Panc1 (cell line): Measurements from ENCODE around the gene ETV2. TPM values are rescaled to one million over a fixed set of nuclear protein-coding genes. Genes with fewer than 3 reads are reported as not detected.

Source experiments
- ATAC-seq: fragments of 200-7000 bp; cut with Tn5 transposase; 2 replicates; pipeline ENCODE4 v1.9.1; 2020; ENCODE audit warnings: mild to moderate bottlenecking, moderate library complexity
- BruUV-seq: library from RNA; stranded (reverse); fragments of 400-500 nt; replicated peaks from 2 replicates; lab custom pipeline; 2021; lab: Mats Ljungman, UMichigan
- CTCF ChIA-PET: fragments of 300-600 bp; sonication (Branson Sonifier 250); formaldehyde crosslinking; loops from one replicate; lab custom pipeline; 2022; ENCODE audit warnings: antibody characterized with exemption; lab: Charles Lee
- POLR2A ChIA-PET: fragments of 300-600 bp; sonication (Branson Sonifier 250); formaldehyde crosslinking; loops from one replicate; lab custom pipeline; 2022; ENCODE audit warnings: antibody characterized with exemption; lab: Charles Lee
- DNase-seq: peaks from one replicate; pipeline ENCODE4 v3.0.0-alpha.2; 2010; ENCODE audit warnings: low read depth, low spot score
- H3K27ac ChIP-seq: 2 replicates; pipeline ENCODE4 v1.5.1; 2011; ENCODE audit warnings: mild to moderate bottlenecking, low read length, inconsistent platforms
- H3K27me3 ChIP-seq: fragments of 200-500 bp; sonication (Bioruptor generic); 2 replicates; pipeline ENCODE4 v1.6.0; 2014; ENCODE audit warnings: low read length, inconsistent platforms; ENCODE audit not compliant: control insufficient read depth, insufficient read depth
- H3K36me3 ChIP-seq: fragments of 200-500 bp; sonication (Bioruptor generic); 2 replicates; pipeline ENCODE4 v1.5.1; 2014; ENCODE audit warnings: inconsistent platforms, mild to moderate bottlenecking, low read length, moderate library complexity; ENCODE audit not compliant: control insufficient read depth, insufficient read depth
- H3K4me1 ChIP-seq: 2 replicates; pipeline ENCODE4 v1.5.1; 2011; ENCODE audit warnings: inconsistent platforms, mild to moderate bottlenecking, low read length, moderate library complexity; ENCODE audit not compliant: control insufficient read depth, insufficient read depth
- H3K4me3 ChIP-seq, 2 experiments: 2 replicates each; pipeline ENCODE4 v1.5.1; 2011 to 2012; ENCODE audit warnings: low read depth in 2 of 2, low read length in 2 of 2, mild to moderate bottlenecking in 2 of 2, inconsistent platforms in 1 of 2, moderate library complexity in 1 of 2
- H3K9me3 ChIP-seq: fragments of 200-500 bp; sonication (Bioruptor generic); 2 replicates; pipeline ENCODE4 v1.5.1; 2014; ENCODE audit warnings: low read depth, mild to moderate bottlenecking, inconsistent platforms, low read length, moderate library complexity; ENCODE audit not compliant: control insufficient read depth, insufficient read depth
- POLR2AphosphoS5 ChIP-seq: IDR thresholded peaks from 2 replicates; pipeline ENCODE4 v1.6.1; 2012; ENCODE audit warnings: mild to moderate bottlenecking, low read depth, low read length, moderate library complexity
- REST ChIP-seq, 2 experiments: IDR thresholded peaks; 2 replicates each; pipeline ENCODE4 v1.6.1; 2011 to 2012; ENCODE audit warnings: low read depth in 2 of 2, control low read depth in 1 of 2, low read length in 1 of 2, mild to moderate bottlenecking in 1 of 2, moderate library complexity in 1 of 2; ENCODE audit not compliant: insufficient read depth in 1 of 2
- SIN3A ChIP-seq: IDR thresholded peaks from 2 replicates; pipeline ENCODE4 v1.6.1; 2012; ENCODE audit warnings: low read depth, mild to moderate bottlenecking, low read length, moderate library complexity, borderline replicate concordance; ENCODE audit not compliant: insufficient read depth
- TCF7L2 ChIP-seq: IDR thresholded peaks from 2 replicates; pipeline ENCODE4 v1.6.1; 2011; ENCODE audit warnings: mild to moderate bottlenecking, low read depth, low read length, inconsistent platforms
- in situ Hi-C: cut with HindIII; loops from 2 replicates; pipeline ENCODE4 v1.10.0; 2016; ENCODE audit warnings: low sequenced_read_pairs, low pct_unique_long_range_greater_than_20kb
- intact Hi-C: fragments of 100-400 bp; cut with micrococcal nuclease; formaldehyde crosslinking; loops from one replicate; pipeline ENCODE4 v1.10.0; 2022; ENCODE audit not compliant: unreplicated experiment
- total RNA-seq: library from RNA; stranded (reverse); gene quantifications from one replicate; pipeline ENCODE4 v1.2.1, GENCODE V29; 2021; ENCODE audit not compliant: unreplicated experiment
- TF ChIP-seq, protein P1 (sequence below): fragments of 450-650 bp; IDR thresholded peaks from 2 replicates; pipeline ENCODE4 v1.5.1; 2017; ENCODE audit warnings: mild to moderate bottlenecking

ETV2 gene
- total RNA-seq, 1 experiment from 2014 or later = 2.8 TPM

DNA sequence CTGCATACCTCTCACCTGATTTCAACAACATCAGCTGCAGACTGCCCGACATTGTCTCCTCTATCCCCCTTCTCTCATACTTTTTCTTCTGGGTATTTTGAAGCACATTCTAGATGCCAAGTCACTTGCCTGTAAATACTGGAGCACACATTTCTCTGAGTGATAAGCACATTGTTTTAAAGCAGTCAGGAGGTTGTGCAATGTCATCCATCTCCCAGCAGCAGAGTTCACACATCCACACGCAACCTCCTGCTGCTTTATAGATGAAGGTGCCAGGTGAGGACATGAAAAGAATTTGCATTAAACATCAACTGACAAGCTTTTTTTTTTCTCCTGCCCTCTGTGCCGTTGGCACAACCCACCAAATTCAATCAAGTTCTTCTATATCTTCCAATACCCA, 30.3 kb downstream of the ETV2 start:
- in situ Hi-C loops (no loop called here), intact Hi-C loops (no loop called here)
- POLR2A ChIA-PET = interaction anchor here (0.6 kb wide), 1 partner anchor 255 kb away, joined by 10 read pairs; no protein-coding TSS in a partner anchor
- ATAC-seq (no peak), DNase-seq (no peak)
- H3K4me3 ChIP-seq = no peak overlapping the region
- TF ChIP-seq REST (IDR thresholded peaks at IDR 0.05; ENCODE audit: insufficient read depth in 1 of 2, low read depth in 2 of 2, low read length in 1 of 2) (no peak), SIN3A (no peak), POLR2AphosphoS5 (no peak), TCF7L2 (no peak)
- TF ChIP-seq, protein P1, sequence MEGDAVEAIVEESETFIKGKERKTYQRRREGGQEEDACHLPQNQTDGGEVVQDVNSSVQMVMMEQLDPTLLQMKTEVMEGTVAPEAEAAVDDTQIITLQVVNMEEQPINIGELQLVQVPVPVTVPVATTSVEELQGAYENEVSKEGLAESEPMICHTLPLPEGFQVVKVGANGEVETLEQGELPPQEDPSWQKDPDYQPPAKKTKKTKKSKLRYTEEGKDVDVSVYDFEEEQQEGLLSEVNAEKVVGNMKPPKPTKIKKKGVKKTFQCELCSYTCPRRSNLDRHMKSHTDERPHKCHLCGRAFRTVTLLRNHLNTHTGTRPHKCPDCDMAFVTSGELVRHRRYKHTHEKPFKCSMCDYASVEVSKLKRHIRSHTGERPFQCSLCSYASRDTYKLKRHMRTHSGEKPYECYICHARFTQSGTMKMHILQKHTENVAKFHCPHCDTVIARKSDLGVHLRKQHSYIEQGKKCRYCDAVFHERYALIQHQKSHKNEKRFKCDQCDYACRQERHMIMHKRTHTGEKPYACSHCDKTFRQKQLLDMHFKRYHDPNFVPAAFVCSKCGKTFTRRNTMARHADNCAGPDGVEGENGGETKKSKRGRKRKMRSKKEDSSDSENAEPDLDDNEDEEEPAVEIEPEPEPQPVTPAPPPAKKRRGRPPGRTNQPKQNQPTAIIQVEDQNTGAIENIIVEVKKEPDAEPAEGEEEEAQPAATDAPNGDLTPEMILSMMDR = no peak
- H3K27me3 ChIP-seq = peaks cover 3% of the 10 kb centered on the region; the same call in 1 of the 2 replicates
- CTCF ChIA-PET = no interaction called here
- H3K4me1 ChIP-seq = no peaks in the 10 kb centered on the region
- no peak overlapping the region for H3K27ac ChIP-seq
- BruUV-seq = no TSS peak
- H3K36me3 ChIP-seq = no peaks in the 10 kb centered on the region
- no peaks in the 10 kb centered on the region for H3K9me3 ChIP-seq

GRCh38 chr19:35673121-35673804, 31.7 kb downstream of the ETV2 start:
- H3K36me3 ChIP-seq = no peaks in the 10 kb centered on the region
- TF ChIP-seq, protein P1 = no peak
- TF ChIP-seq REST (IDR thresholded peaks at IDR 0.05; ENCODE audit: insufficient read depth in 1 of 2, low read depth in 2 of 2, low read length in 1 of 2) (no peak), POLR2AphosphoS5 (no peak), SIN3A (no peak), TCF7L2 (no peak)
- DNase-seq (peak; percentile 20), ATAC-seq (peak; percentile 98)
- intact Hi-C loops (no loop called here), in situ Hi-C loops (no loop called here)
- no peaks in the 10 kb centered on the region for H3K9me3 ChIP-seq
- ChIA-PET CTCF (interaction anchor here (0.7 to 1.1 kb wide), 2 partner anchors 16 to 19 kb away, joined by 4 to 6 read pairs; no protein-coding TSS in a partner anchor), POLR2A (interaction anchor here (0.7 to 0.9 kb wide), 2 partner anchors 29 to 30 kb away, joined by 3 to 6 read pairs; no protein-coding TSS in a partner anchor)
- peaks cover 3% of the 10 kb centered on the region; the same call in 1 of the 2 replicates for H3K27me3 ChIP-seq
- peak overlapping the region; percentile 31; the same call in 1 of the 2 replicates for H3K27ac ChIP-seq
- no peaks in the 10 kb centered on the region for H3K4me1 ChIP-seq
- H3K4me3 ChIP-seq = peak overlapping the region; percentile 53 to 57
- no TSS peak for BruUV-seq
